HG03378 (cell line): ENCODE measurements around the gene NBPF26.
"Not testable (repeated sequence)": the region's sequence is repeated elsewhere in the genome, so short reads cannot be mapped to it uniquely, and the experiment has no call there.

Experiments used
- ATAC-seq: cut with Tn5 transposase; IDR thresholded peaks from one replicate; pipeline ENCODE4 v1.9.1; 2021; ENCODE audit warnings: mild to moderate bottlenecking, moderate library complexity; ENCODE audit not compliant: unreplicated experiment

NBPF26 gene

GRCh38 chr1:120850537-120851421 lies 127.0 kb downstream of the NBPF26 start:
- peak; percentile 94 for ATAC-seq

- ATAC-seq = not testable (repeated sequence)
These were observed 134.4 kb downstream of the NBPF26 start for GRCh38 chr1:120858144-120858543.

- not testable (repeated sequence) for ATAC-seq
These were observed 136.0 kb downstream of the NBPF26 start for GRCh38 chr1:120859615-120860234.

- ATAC-seq = not testable (repeated sequence)
These were observed 154.5 kb downstream of the NBPF26 start for GRCh38 chr1:120878206-120878605.

- not testable (repeated sequence) for ATAC-seq
These were observed 156.3 kb downstream of the NBPF26 start for GRCh38 chr1:120880056-120880455.

- ATAC-seq = not testable (repeated sequence)
These were observed 158.2 kb downstream of the NBPF26 start for GRCh38 chr1:120881934-120882333.
